ENCODE results near the gene MEX3D.

- TF ChIP-seq CTCF (IDR thresholded peaks at IDR 0.05) (no peak), EZH2 (IDR thresholded peaks at IDR 0.05; ENCODE audit: borderline replicate concordance, insufficient read depth, low read depth, low read length, poor library complexity, severe bottlenecking) (no peak)
Observed at GRCh38 chr19:1527650-1528309, 40.3 kb downstream of the MEX3D start.
